Omental fat pad (tissue), 4 donors: ENCODE measurements around the gene SLC25A28. TPM values are rescaled to one million over a fixed set of nuclear protein-coding genes. Genes with fewer than 3 reads are reported as not detected.

ENCODE experiments used
- ATAC-seq: fragments of 150-250 bp; one replicate; pipeline ENCODE4 v1.9.1; 2016; ENCODE audit warnings: mild to moderate bottlenecking, moderate library complexity; ENCODE audit not compliant: low FRiP score
- DNase-seq: peaks from one replicate; pipeline ENCODE4 v3.0.0-alpha.2; 2019; ENCODE audit warnings: low spot score
- total RNA-seq, 4 donors: library from RNA; depleted of rRNA; stranded (reverse); fragments of >200 nt; gene quantifications; one replicate each; pipeline ENCODE4 v1.1.0, GENCODE V29; 2016
- TF ChIP-seq, protein P1 (sequence below), 3 donors: fragments of 450-650 bp; IDR thresholded peaks; one replicate each; pipeline ENCODE4 v1.5.1; 2016 to 2017; ENCODE audit warnings: antibody characterized with exemption in 3 of 3, mild to moderate bottlenecking in 3 of 3, moderate library complexity in 2 of 3

The SLC25A28 gene
- total RNA-seq, 4 donors from 2014 or later: 30.2 to 45.4 (median 41.7) TPM

DNA sequence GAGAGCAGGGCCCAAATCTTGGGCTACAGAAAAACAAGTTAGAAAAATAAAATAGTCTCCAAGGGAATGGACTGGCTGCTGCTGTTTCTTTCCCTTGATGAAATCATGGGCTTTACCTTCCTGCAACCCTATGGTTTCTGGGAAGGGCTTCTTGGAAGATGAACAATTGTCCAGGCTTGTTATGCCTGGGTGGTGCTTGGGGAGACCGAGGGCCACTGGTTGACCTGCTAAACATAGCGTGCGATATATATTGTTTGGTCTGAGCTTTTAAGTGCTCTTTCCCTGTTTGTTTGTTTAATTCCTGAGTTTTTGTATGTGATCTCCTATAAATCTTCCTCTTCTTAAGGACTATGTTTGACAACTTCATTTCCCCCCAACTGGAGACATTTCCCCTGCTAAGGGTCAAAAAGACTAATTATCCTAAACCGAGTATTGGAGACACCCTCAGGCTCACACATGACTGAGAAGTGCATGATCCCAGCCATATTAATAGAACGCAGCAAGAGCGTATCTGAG lies 37.9 kb downstream of the SLC25A28 start:
- ATAC-seq: no peak

DNA sequence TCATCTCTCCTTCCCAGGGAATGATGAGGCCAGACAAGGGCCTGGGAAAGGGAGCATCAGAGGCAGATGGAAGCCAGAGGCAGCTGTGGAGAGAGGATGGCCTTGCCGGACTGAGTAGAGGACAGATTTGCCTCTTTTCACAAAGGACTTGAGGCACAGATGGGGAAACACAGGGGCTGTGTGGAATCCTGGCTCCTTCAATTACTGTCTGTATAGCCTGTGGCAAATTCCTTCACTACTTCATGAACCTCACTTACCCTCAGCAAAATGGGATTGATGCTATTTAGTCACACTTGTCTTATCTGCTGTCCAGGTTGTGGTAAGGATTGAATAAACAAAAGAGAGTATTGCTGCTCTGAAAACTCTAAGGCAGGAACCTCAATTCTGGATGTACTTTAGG lies 40.3 kb downstream of the SLC25A28 start:
- TF ChIP-seq, protein P1, sequence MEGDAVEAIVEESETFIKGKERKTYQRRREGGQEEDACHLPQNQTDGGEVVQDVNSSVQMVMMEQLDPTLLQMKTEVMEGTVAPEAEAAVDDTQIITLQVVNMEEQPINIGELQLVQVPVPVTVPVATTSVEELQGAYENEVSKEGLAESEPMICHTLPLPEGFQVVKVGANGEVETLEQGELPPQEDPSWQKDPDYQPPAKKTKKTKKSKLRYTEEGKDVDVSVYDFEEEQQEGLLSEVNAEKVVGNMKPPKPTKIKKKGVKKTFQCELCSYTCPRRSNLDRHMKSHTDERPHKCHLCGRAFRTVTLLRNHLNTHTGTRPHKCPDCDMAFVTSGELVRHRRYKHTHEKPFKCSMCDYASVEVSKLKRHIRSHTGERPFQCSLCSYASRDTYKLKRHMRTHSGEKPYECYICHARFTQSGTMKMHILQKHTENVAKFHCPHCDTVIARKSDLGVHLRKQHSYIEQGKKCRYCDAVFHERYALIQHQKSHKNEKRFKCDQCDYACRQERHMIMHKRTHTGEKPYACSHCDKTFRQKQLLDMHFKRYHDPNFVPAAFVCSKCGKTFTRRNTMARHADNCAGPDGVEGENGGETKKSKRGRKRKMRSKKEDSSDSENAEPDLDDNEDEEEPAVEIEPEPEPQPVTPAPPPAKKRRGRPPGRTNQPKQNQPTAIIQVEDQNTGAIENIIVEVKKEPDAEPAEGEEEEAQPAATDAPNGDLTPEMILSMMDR (IDR thresholded peaks at IDR 0.05): no peak
- DNase-seq (no peak), ATAC-seq (no peak)

More for the DNA sequence above, 37.9 kb downstream of the SLC25A28 start:
- no peak for DNase-seq
- TF ChIP-seq, protein P1 (IDR thresholded peaks at IDR 0.05): no peak

DNA sequence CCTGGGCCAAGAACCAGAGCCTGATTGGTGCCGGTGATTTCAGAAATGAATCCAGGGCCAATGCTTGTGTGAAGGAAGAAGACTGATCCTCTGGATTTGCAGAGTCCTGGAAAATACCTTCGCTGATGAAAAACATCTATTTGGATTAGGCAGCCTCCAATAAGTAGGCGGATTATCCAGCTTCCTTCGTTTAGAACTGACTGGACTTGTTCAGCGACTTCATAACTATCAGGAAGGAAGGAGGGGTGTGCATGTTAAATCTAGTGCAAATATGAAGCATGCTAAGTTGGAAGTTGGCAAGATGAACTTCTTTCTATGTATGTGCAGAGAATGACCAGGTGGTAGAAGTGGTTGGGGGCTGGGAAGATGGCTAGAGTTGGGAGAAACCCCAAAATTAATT lies 46.4 kb downstream of the SLC25A28 start:
- DNase-seq (no peak), ATAC-seq (no peak)
- TF ChIP-seq, protein P1 (IDR thresholded peaks at IDR 0.05): no peak

DNA sequence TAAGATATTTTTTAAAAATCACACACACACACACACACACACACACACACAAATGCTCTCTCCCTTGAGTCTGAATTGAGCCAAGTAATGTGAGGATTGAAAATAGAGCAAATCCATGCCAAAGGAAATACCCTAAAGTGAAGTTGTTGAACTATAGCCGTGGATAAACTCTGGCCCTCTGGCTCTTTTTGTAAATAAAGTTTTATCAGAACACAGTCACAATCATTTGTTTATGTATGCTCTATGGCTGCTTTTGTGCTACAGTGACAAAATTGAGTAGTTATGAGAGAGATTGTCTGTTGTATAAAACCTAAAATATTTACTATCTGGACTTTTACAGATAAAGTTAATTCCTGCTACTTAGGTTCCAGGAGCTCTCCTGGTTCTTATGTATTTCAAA lies 48.4 kb downstream of the SLC25A28 start:
- no peak for DNase-seq
- TF ChIP-seq, protein P1 (IDR thresholded peaks at IDR 0.05): no peak
- ATAC-seq: no peak

GRCh38 chr10:99569961-99570360 lies 50.3 kb downstream of the SLC25A28 start:
- no peak for DNase-seq
- ATAC-seq: no peak
- TF ChIP-seq, protein P1 (IDR thresholded peaks at IDR 0.05): no peak

DNA sequence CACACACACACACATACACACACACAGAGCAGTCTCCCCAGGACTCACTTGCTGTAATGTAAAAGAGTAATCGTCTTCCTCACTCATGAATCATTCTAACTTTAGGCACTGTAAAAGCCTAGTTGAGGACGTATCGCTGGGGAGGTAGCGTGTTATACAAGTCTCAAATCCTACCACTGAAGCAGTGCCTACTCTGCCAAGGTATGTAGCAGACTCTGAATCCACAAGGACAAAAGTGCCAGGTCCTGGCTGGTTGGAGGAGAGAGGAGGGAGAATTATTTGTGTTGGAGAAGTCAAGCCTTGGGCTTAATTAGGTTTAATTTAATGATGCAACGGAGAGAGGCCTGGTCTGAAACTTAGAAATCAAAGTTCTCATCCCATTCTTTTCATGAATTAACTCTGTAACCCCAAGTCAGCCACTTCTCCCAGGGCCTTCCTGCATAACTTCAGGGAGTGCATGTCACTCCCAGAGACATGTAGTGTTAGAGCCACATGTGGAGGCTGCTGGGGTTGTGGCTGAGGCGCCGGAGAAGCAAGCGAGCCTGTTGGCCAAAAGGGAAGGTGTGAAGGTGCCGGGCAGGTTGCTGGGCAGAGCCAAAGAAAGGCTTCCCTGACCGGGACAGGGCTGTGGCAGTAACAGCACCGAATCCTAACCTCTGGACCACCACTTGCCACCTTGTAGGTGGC lies 50.8 kb downstream of the SLC25A28 start:
- TF ChIP-seq, protein P1 (IDR thresholded peaks at IDR 0.05): no peak
- no peak for ATAC-seq

DNA sequence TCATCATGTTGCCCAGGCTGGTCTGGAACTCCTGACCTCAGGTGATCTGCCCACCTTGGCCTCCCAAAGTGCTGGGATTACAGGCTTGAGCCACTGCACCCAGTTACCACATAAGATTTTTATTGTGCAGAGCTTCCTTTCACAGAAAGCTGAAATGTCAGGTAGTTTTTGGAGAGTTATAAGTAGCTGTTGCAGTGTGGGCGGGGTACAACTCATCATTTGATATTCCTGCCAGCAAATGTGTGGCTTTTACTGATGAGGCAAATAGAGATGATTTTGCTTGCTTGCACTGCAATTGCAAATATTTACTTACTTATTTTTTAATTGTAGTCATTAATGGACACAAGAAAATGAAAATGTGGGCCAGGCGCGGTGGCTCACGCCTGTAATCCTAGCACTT lies 55.1 kb downstream of the SLC25A28 start:
- ATAC-seq: no peak

More for the DNA sequence above, 50.8 kb downstream of the SLC25A28 start:
- DNase-seq: no peak

More for the DNA sequence above, 55.1 kb downstream of the SLC25A28 start:
- TF ChIP-seq, protein P1 (IDR thresholded peaks at IDR 0.05): no peak
- DNase-seq: no peak
